H1 (cell line): ENCODE measurements around the gene YIPF1. TPM values are rescaled to one million over a fixed set of nuclear protein-coding genes. Genes with fewer than 3 reads are reported as not detected.

Experiments used
- CTCF ChIA-PET: fragments of 300-600 bp; sonication (Branson Sonifier 250); formaldehyde crosslinking; loops from one replicate; lab custom pipeline; 2021; ENCODE audit not compliant: partially characterized antibody; lab: Charles Lee
- POLR2A ChIA-PET: fragments of 300-600 bp; sonication (Branson Sonifier 250); formaldehyde crosslinking; loops from one replicate; lab custom pipeline; 2021; ENCODE audit warnings: inconsistent platforms; ENCODE audit not compliant: partially characterized antibody; lab: Charles Lee
- DNase-seq, 2 experiments: peaks; one replicate each; pipeline versions ENCODE4 v3.0.0 to v3.0.0-alpha.2; 2010 to 2022; ENCODE audit warnings: low spot score in 2 of 2, low read depth in 1 of 2, mixed read lengths in 1 of 2
- FAIRE-seq: peaks from 2 replicates; lab custom pipeline; 2011; peaks lifted over from hg19 to GRCh38; lab: Jason Lieb, UNC
- H2AFZ ChIP-seq: 2 replicates; pipeline ENCODE4 v1.8.1; 2012; ENCODE audit warnings: low read length, inconsistent platforms
- H2AK5ac ChIP-seq: 2 replicates; pipeline ENCODE4 v1.6.1; 2013; ENCODE audit warnings: low read depth, low read length
- H2BK120ac ChIP-seq: replicated peaks from 2 replicates; pipeline ENCODE3; 2013; ENCODE audit warnings: low read depth, low read length, inconsistent platforms
- H2BK12ac ChIP-seq: 2 replicates; pipeline ENCODE4 v1.6.1; 2013; ENCODE audit warnings: low read depth, low read length
- H2BK15ac ChIP-seq: 2 replicates; pipeline ENCODE4 v1.6.1; 2013; ENCODE audit warnings: low read length
- H2BK20ac ChIP-seq: 2 replicates; pipeline ENCODE4 v1.6.1; 2013; ENCODE audit warnings: low read length
- H2BK5ac ChIP-seq: 2 replicates; pipeline ENCODE4 v1.6.1; 2013; ENCODE audit warnings: low read depth, low read length
- H3K14ac ChIP-seq: 2 replicates; pipeline ENCODE4 v1.6.1; 2013; ENCODE audit warnings: inconsistent platforms; ENCODE audit not compliant: insufficient read length
- H3K18ac ChIP-seq: 2 replicates; pipeline ENCODE4 v1.6.1; 2013; ENCODE audit warnings: low read length; ENCODE audit errors: extremely low read depth
- H3K23ac ChIP-seq: 2 replicates; pipeline ENCODE4 v1.6.1; 2013; ENCODE audit warnings: inconsistent platforms; ENCODE audit not compliant: insufficient read length
- H3K23me2 ChIP-seq: 2 replicates; pipeline ENCODE4 v1.6.1; 2013; ENCODE audit warnings: low read depth, low read length
- H3K27ac ChIP-seq: 2 replicates; pipeline ENCODE4 v1.6.1; 2011; ENCODE audit warnings: low read depth, low read length, inconsistent platforms
- H3K27me3 ChIP-seq, 4 experiments: replicated peaks in 1 of 4; 1 replicate in 1 of 4; 2 replicates in 3 of 4; pipeline versions ENCODE4 v1.6.1 to v1.8.1; 2011 to 2013; ENCODE audit warnings: low read length in 3 of 4, mild to moderate bottlenecking in 3 of 4, inconsistent platforms in 2 of 4, mixed read lengths in 2 of 4, moderate library complexity in 1 of 4; ENCODE audit not compliant: control insufficient read depth in 3 of 4, insufficient read depth in 3 of 4; ENCODE audit errors: extremely low read depth in 1 of 4
- H3K36me3 ChIP-seq, 4 experiments: 2 replicates each; pipeline versions ENCODE4 v1.6.1 to v1.8.1; 2011 to 2013; ENCODE audit warnings: mild to moderate bottlenecking in 4 of 4, low read length in 3 of 4, moderate library complexity in 2 of 4, control low read depth in 1 of 4, inconsistent platforms in 1 of 4; ENCODE audit not compliant: insufficient read depth in 4 of 4, control insufficient read depth in 2 of 4
- H3K4ac ChIP-seq: replicated peaks from 2 replicates; pipeline ENCODE3; 2013; ENCODE audit warnings: low read length, low read depth, mixed read lengths, inconsistent platforms; ENCODE audit not compliant: insufficient read length
- H3K4me1 ChIP-seq, 4 experiments: replicated peaks in 1 of 4; 1 replicate in 1 of 4; 2 replicates in 3 of 4; pipeline versions ENCODE4 v1.6.1 to v1.8.1; 2011 to 2013; ENCODE audit warnings: low read length in 3 of 4, inconsistent platforms in 2 of 4, mixed read lengths in 1 of 4; ENCODE audit not compliant: insufficient read depth in 4 of 4, control insufficient read depth in 3 of 4
- H3K4me2 ChIP-seq, 2 experiments: 2 replicates each; pipeline versions ENCODE4 v1.6.1 to v1.8.1; 2011 to 2013; ENCODE audit warnings: low read depth in 2 of 2, low read length in 2 of 2, control low read depth in 1 of 2, inconsistent platforms in 1 of 2, mild to moderate bottlenecking in 1 of 2; ENCODE audit not compliant: insufficient read depth in 1 of 2
- H3K4me3 ChIP-seq, 4 experiments: fragments of 200-600, 300-600 bp in 1 of 4; sonication (generic), shearing (Covaris generic), sonication (Bioruptor Twin) in 1 of 4; 2 replicates each; pipeline versions ENCODE4 v1.5.1 to v1.8.1; 2011 to 2016; ENCODE audit warnings: low read length in 4 of 4, low read depth in 3 of 4, control low read depth in 2 of 4, inconsistent platforms in 2 of 4, mild to moderate bottlenecking in 2 of 4, mixed read lengths in 1 of 4, moderate library complexity in 1 of 4; ENCODE audit not compliant: insufficient read depth in 2 of 4; ENCODE audit errors: extremely low read depth in 1 of 4
- H3K56ac ChIP-seq: replicated peaks from 2 replicates; pipeline ENCODE3; 2013; ENCODE audit warnings: low read depth, mild to moderate bottlenecking, mixed read lengths, low read length, inconsistent platforms; ENCODE audit not compliant: insufficient read length
- H3K79me1 ChIP-seq: 2 replicates; pipeline ENCODE4 v1.6.1; 2013; ENCODE audit warnings: low read depth, low read length, control low read depth
- H3K79me2 ChIP-seq, 2 experiments: 2 replicates each; pipeline versions ENCODE4 v1.6.1 to v1.8.1; 2012 to 2013; ENCODE audit warnings: low read length in 2 of 2, mild to moderate bottlenecking in 2 of 2, inconsistent platforms in 1 of 2; ENCODE audit not compliant: insufficient read depth in 2 of 2, control insufficient read depth in 1 of 2
- H3K9ac ChIP-seq, 4 experiments: replicated peaks in 1 of 4; 1 replicate in 1 of 4; 2 replicates in 3 of 4; pipeline versions ENCODE4 v1.6.1 to v1.8.1; 2011 to 2013; ENCODE audit warnings: low read depth in 3 of 4, low read length in 3 of 4, control low read depth in 2 of 4, mild to moderate bottlenecking in 2 of 4, moderate library complexity in 2 of 4, inconsistent platforms in 1 of 4; ENCODE audit errors: extremely low read depth in 1 of 4
- H3K9me3 ChIP-seq, 2 experiments: 2 replicates each; pipeline versions ENCODE4 v1.6.1 to v1.8.1; 2012 to 2013; ENCODE audit warnings: mild to moderate bottlenecking in 2 of 2, moderate library complexity in 2 of 2, control low read depth in 1 of 2, inconsistent platforms in 1 of 2, low read depth in 1 of 2, low read length in 1 of 2, mixed read lengths in 1 of 2; ENCODE audit not compliant: insufficient read depth in 2 of 2
- H4K20me1 ChIP-seq, 2 experiments: replicated peaks in 1 of 2; 2 replicates each; pipeline versions ENCODE3 to v1.8.1; 2011 to 2013; ENCODE audit warnings: inconsistent platforms in 2 of 2, low read length in 2 of 2, mild to moderate bottlenecking in 1 of 2; ENCODE audit not compliant: insufficient read depth in 2 of 2, control insufficient read depth in 1 of 2
- H4K5ac ChIP-seq: 2 replicates; pipeline ENCODE4 v1.6.1; 2013; ENCODE audit warnings: low read length, low read depth, mixed read lengths, inconsistent platforms; ENCODE audit not compliant: insufficient read length
- H4K8ac ChIP-seq: 2 replicates; pipeline ENCODE4 v1.8.0; 2013; ENCODE audit warnings: mild to moderate bottlenecking, moderate library complexity, low read length, inconsistent platforms; ENCODE audit not compliant: insufficient read depth; ENCODE audit errors: extremely low read depth
- H4K91ac ChIP-seq: replicated peaks from 2 replicates; pipeline ENCODE3; 2013; ENCODE audit warnings: low read length, mixed read lengths, inconsistent platforms; ENCODE audit not compliant: insufficient read length
- BCL11A ChIP-seq, 2 experiments: IDR thresholded peaks; one replicate each; pipeline ENCODE4 v1.6.1; 2011; ENCODE audit warnings: low read depth in 2 of 2, low read length in 2 of 2, mild to moderate bottlenecking in 2 of 2
- CEBPB ChIP-seq: IDR thresholded peaks from 2 replicates; pipeline ENCODE4 v1.6.1; 2012; ENCODE audit warnings: low read depth, low read length
- EZH2 ChIP-seq: fragments of 200-600 bp; sonication (generic); IDR thresholded peaks from 2 replicates; pipeline ENCODE4 v1.7.1; 2012; ENCODE audit warnings: low read depth, mild to moderate bottlenecking, moderate library complexity, low read length, inconsistent platforms; ENCODE audit not compliant: severe bottlenecking
- FOSL1 ChIP-seq: IDR thresholded peaks from 2 replicates; pipeline ENCODE4 v1.6.1; 2011; ENCODE audit warnings: mild to moderate bottlenecking, low read depth, low read length, moderate library complexity; ENCODE audit not compliant: insufficient read depth
- HDAC2 ChIP-seq, 2 experiments: fragments of 300-600 bp in 1 of 2; sonication (generic) in 1 of 2; IDR thresholded peaks; 2 replicates each; pipeline ENCODE4 v1.6.1; 2011 to 2012; ENCODE audit warnings: low read depth in 2 of 2, low read length in 2 of 2, mild to moderate bottlenecking in 2 of 2, moderate library complexity in 2 of 2, borderline replicate concordance in 1 of 2, inconsistent platforms in 1 of 2
- JUN ChIP-seq: IDR thresholded peaks from 2 replicates; pipeline ENCODE4 v1.6.1; 2011; ENCODE audit warnings: low read depth, mild to moderate bottlenecking, improper control_type of control experiment, low read length
- MAFK ChIP-seq: IDR thresholded peaks from 2 replicates; pipeline ENCODE4 v1.6.1; 2012; ENCODE audit warnings: low read depth, mild to moderate bottlenecking, improper control_type of control experiment, low read length
- NANOG ChIP-seq: IDR thresholded peaks from 2 replicates; pipeline ENCODE4 v1.6.1; 2011; ENCODE audit warnings: low read length, low read depth, mild to moderate bottlenecking, inconsistent platforms; ENCODE audit not compliant: insufficient read depth, poor library complexity, severe bottlenecking
- TAF1 ChIP-seq: IDR thresholded peaks from 2 replicates; pipeline ENCODE4 v1.6.1; 2011; ENCODE audit warnings: mild to moderate bottlenecking, low read depth, low read length
- ZNF274 ChIP-seq: IDR thresholded peaks from 2 replicates; pipeline ENCODE4 v1.7.0; 2012; ENCODE audit warnings: low read length, borderline replicate concordance; ENCODE audit errors: extremely low read depth
- WGBS, 2 experiments: shearing (Covaris generic) in 1 of 2; methylation state at CpG; one replicate each; pipeline versions ENCODE4 v1.1.6 to v1.1.7; 2013 to 2015; ENCODE audit warnings: low lambda C conversion rate in 2 of 2, mixed read lengths in 2 of 2, inconsistent platforms in 1 of 2, low coverage in 1 of 2, missing lambda C conversion rate in 1 of 2; ENCODE audit not compliant: insufficient replicate concordance in 2 of 2, insufficient coverage in 1 of 2, insufficient read length in 1 of 2; ENCODE audit errors: extremely low coverage in 1 of 2, missing lambda C conversion rate in 1 of 2; 5-methylcytosine and 5-hydroxymethylcytosine counted together
- polyA plus RNA-seq, 7 experiments: library from polyadenylated mRNA; depleted of rRNA in 3 of 7; stranded (reverse) in 5 of 7; unstranded in 2 of 7; fragments of >200 nt in 5 of 7; fragments of 200-250 nt in 2 of 7; gene quantifications; 1 replicate in 5 of 7; 2 replicates in 1 of 7; 4 replicates in 1 of 7; pipeline versions ENCODE4 v1.2.1 to v1.2.3, GENCODE V29; 2011 to 2013; ENCODE audit warnings: missing spikeins in 2 of 7, mixed read lengths in 2 of 7
- total RNA-seq: library from RNA; stranded (reverse); fragmentation: NEBNext Ultra II Directional; extraction: Animal tissue kit (Norgen Biotek cat#: 25700); gene quantifications from 2 replicates; pipeline ENCODE4 v1.2.1, GENCODE V29; 2021

YIPF1 gene
- total and polyA plus RNA-seq, 2 of the 8 experiments (the other 6 are each of a cell fraction or from before 2014, with no cell fraction given) = 31.8 to 53.7 TPM

DNA sequence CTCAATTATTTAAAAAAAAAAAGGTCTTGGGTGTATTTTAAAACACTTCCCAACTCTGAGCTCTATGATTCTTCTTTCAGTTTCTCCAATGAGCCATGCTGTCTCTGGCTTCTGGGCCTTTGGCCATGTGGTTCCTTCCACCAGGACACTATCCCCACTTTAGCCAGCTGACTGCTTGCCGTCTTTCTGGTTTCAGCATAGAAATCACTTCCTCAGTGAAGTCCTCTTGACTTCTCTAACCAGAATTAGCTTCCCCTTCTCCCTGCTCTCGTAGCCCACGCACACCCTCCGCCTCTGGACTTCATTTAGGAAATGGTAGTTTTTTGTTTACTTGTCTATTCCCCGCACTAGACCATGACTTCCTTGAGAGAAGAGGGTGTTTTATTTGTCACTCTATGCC lies 3.3 kb upstream of the YIPF1 start:
- Histone ChIP-seq H2BK12ac (no peak overlapping the region), H3K9me3 (no peaks in the 10 kb centered on the region)

More for the DNA sequence above, 3.3 kb upstream of the YIPF1 start:
- no peak overlapping the region for H2BK5ac ChIP-seq
- H3K27ac ChIP-seq = no peak overlapping the region
- no peaks in the 10 kb centered on the region; a peak in 1 of 7 replicates for H3K27me3 ChIP-seq
- H3K14ac ChIP-seq = no peak overlapping the region
- H2BK15ac ChIP-seq = no peak overlapping the region
- H2BK20ac ChIP-seq = no peak overlapping the region
- ChIA-PET CTCF (interaction anchor here (0.6 to 1.8 kb wide), 5 partner anchors 14 to 57 kb away, joined by 3 to 8 read pairs (median 5); no protein-coding TSS in a partner anchor), POLR2A (interaction anchor here (1.1 kb wide), 1 partner anchor 31 kb away, joined by 3 read pairs; no protein-coding TSS in a partner anchor)
- no peaks in the 10 kb centered on the region for H4K20me1 ChIP-seq
- H2AFZ ChIP-seq = no peak overlapping the region
- no peak overlapping the region for H3K4ac ChIP-seq
- WGBS, 2 experiments = 93% methylated on average over 5 of the region's 5 CpGs; no CpG with 5 or more reads in 1 of the 2 experiments
- no peak overlapping the region for H3K9ac ChIP-seq
- H3K56ac ChIP-seq = no peak overlapping the region
- no peak overlapping the region for H2AK5ac ChIP-seq
- H3K36me3 ChIP-seq = no peaks in the 10 kb centered on the region; a peak in 2 of 8 replicates
- H3K79me1 ChIP-seq = no peaks in the 10 kb centered on the region
- H3K23me2 ChIP-seq = peaks cover 1% of the 10 kb centered on the region; the same call in 1 of the 2 replicates
- no peaks in the 10 kb centered on the region for H3K79me2 ChIP-seq
- no peak overlapping the region for H3K4me3 ChIP-seq
- no peak overlapping the region for H4K5ac ChIP-seq
- FAIRE-seq (no peak), DNase-seq (no peak)
- no peak overlapping the region for H4K8ac ChIP-seq
- TF ChIP-seq TAF1 (no peak), EZH2 (no peak), CEBPB (no peak), JUN (no peak), MAFK (no peak), HDAC2 (IDR thresholded peaks at IDR 0.05; ENCODE audit: borderline replicate concordance in 1 of 2, low read depth in 2 of 2, low read length in 2 of 2) (no peak), BCL11A (IDR thresholded peaks at IDR 0.05; ENCODE audit: low read depth in 2 of 2, low read length in 2 of 2) (no peak), FOSL1 (no peak), NANOG (no peak), ZNF274 (no peak)
- H3K4me2 ChIP-seq = no peak overlapping the region
- no peak overlapping the region for H4K91ac ChIP-seq
- H2BK120ac ChIP-seq = no peak overlapping the region
- H3K23ac ChIP-seq = no peak overlapping the region
- H3K18ac ChIP-seq = no peak overlapping the region
- H3K4me1 ChIP-seq = peaks cover 0 to 7% (median 2%) of the 10 kb centered on the region in 4 experiments; a peak in 3 of 7 replicates
